Measurements from ENCODE around the gene AGGF1.

Gene AGGF1

DNA sequence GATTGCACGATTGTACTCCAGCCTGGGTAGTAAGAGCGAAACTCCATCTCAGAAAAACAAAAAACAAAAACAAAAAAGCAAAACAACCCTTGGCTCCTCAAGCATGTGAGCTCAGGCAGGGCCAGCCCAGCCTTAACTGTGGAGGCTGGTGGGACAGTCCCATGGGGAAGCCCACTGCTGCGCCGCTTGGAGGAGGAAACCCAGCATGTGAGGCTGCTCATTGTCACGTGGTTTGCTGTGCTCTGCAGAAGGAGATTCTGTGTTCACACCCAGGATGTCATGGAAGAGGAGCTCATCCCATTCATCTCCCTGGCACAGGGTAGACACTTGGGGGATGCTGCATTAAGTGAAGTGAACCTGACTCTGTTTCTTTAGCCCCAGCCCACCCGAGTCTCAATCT is 52.9 kb downstream of the AGGF1 start:
- TF ChIP-seq, protein P1, sequence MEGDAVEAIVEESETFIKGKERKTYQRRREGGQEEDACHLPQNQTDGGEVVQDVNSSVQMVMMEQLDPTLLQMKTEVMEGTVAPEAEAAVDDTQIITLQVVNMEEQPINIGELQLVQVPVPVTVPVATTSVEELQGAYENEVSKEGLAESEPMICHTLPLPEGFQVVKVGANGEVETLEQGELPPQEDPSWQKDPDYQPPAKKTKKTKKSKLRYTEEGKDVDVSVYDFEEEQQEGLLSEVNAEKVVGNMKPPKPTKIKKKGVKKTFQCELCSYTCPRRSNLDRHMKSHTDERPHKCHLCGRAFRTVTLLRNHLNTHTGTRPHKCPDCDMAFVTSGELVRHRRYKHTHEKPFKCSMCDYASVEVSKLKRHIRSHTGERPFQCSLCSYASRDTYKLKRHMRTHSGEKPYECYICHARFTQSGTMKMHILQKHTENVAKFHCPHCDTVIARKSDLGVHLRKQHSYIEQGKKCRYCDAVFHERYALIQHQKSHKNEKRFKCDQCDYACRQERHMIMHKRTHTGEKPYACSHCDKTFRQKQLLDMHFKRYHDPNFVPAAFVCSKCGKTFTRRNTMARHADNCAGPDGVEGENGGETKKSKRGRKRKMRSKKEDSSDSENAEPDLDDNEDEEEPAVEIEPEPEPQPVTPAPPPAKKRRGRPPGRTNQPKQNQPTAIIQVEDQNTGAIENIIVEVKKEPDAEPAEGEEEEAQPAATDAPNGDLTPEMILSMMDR (IDR thresholded peaks at IDR 0.05; ENCODE audit: control insufficient read depth, extremely low read depth, insufficient read depth), result no peak
- H3K4me3 ChIP-seq (ENCODE audit: low read depth, low read length), result no peak overlapping the region
- no peak for DNase-seq (ENCODE audit: low read depth)

DNA sequence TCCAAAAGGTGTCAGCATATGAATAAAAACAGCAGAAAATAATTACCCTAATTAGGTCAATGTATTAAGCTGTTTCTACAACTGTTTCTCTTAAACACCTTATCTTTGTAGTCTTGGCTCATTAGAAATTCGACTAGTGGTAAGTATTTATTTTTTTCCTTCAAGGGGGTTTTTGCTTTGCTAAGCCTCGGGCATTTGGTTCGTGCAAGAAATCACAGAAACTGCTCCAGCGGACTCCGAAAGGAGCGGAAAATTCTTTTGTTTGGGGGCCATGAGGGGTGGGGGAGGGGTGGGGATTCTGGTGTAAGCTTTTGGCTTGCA is 56.1 kb downstream of the AGGF1 start:
- no peak for DNase-seq (ENCODE audit: low read depth)
- TF ChIP-seq, protein P1 (IDR thresholded peaks at IDR 0.05; ENCODE audit: control insufficient read depth, extremely low read depth, insufficient read depth), result no peak
- peak overlapping the region; percentile 67 for H3K4me3 ChIP-seq (ENCODE audit: low read depth, low read length)

DNA sequence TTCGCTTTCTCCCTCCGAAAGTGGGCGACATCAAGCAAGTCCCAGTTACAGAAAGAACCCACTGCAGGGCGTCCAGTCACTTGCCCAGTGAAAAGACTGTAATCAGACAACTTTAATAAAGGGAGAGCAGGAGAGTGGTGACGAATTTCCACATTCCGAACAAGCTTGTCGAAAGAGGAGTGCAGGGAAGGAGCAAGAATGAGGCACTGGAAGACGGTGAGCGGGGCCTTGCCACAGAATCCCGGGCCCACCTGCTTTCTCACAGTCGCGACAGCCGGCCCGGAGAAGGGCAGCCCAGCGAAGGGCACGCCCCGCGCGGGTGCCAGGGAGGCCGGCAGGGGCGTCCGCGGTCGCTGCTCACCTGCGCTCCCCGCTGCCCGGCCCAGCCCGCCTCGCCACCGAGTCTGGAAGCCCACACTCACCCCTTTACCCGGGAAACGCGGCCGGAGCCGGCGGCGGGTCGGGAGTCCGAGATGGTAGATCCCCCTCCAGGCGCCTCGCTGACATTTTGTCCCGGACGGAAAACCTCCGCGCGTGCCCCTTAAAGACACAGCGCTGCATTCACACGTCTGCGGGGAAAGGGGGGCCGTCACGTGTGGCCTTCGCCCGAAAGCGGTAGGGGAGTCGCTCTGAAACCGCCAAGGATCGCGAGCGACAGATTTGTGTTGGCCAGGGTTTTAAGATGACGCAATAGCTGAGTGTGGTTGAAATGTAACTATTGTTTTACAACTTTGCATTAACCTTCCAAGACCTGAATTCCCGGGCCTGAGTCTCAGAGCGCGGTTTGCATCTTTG is 56.7 kb downstream of the AGGF1 start, which contains the start of gene ZBED3:
Gene ZBED3 (minus strand): TSS at position 597 of the 795 bp plus-strand sequence. CDS start 9,407 bp downstream, outside the sequence.
- TF ChIP-seq, protein P1 (IDR thresholded peaks at IDR 0.05; ENCODE audit: control insufficient read depth, extremely low read depth, insufficient read depth), result peak; percentile 23
- DNase-seq (ENCODE audit: low read depth), result peak; percentile 81
- H3K4me3 ChIP-seq (ENCODE audit: low read depth, low read length), result peak within 1 kb of the TSS; percentile 67

DNA sequence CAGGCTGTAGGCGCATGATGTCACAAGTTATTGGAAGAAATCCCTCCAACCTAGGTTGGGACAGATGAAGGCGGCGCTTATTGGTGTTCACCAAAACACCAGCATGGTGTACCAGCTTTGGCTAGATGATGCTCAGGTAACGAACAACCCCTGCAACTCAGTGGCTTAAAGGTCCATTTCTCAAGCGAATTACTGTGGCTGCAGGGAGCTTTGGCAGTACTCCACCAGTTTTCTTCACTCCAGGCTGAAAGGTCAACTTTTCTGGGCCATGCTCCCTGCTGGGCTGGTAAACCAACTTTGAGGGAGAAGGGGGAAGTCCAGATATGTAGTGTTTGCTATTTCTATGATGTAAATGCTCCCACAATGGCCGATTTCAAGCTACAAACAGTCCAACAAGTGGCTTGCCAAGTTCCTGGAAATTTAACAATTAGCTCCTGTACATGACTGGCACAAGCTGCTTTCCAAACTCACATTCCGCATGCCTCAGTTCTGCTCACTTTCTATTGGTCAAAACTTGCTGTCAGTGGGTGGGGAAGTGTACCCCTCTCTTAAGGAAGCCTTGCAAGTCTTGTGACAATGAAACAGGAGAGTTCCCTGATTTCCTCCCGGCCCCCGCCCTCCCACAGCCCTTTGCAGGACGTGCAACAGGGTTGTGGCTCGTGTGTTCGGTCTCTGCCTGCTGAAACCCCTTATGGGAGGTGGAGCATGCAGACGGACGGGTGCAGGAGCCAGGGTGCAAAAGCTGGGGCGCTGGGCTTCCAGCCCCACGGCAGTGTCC is 57.5 kb downstream of the AGGF1 start:
- peak; percentile 50 for DNase-seq (ENCODE audit: low read depth)
- H3K4me3 ChIP-seq (ENCODE audit: low read depth, low read length), result peak overlapping the region; percentile 67
- TF ChIP-seq, protein P1 (IDR thresholded peaks at IDR 0.05; ENCODE audit: control insufficient read depth, extremely low read depth, insufficient read depth), result no peak

DNA sequence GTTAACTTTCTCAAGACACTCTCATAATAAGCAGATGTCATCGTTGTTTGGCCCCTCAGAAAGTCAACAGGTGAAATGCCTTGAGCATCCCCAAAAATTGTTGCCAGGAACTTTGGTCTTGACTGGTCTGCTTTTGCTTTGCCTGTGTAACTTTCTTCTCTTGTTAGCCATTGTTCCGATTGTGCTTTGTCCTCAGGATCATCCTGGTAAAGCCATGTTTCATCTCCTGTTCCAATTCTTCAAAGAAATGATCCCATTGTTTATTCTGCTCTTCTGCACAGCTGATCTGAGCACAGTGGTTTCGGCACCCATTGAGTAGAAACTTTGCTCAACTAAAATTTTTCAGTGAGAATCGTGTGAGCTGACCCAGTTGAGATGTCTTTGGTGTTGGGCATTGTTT is 65.0 kb downstream of the AGGF1 start:
- H3K4me3 ChIP-seq (ENCODE audit: low read depth, low read length), result no peak overlapping the region
- no peak for DNase-seq (ENCODE audit: low read depth)
- TF ChIP-seq, protein P1 (IDR thresholded peaks at IDR 0.05; ENCODE audit: control insufficient read depth, extremely low read depth, insufficient read depth), result no peak

DNA sequence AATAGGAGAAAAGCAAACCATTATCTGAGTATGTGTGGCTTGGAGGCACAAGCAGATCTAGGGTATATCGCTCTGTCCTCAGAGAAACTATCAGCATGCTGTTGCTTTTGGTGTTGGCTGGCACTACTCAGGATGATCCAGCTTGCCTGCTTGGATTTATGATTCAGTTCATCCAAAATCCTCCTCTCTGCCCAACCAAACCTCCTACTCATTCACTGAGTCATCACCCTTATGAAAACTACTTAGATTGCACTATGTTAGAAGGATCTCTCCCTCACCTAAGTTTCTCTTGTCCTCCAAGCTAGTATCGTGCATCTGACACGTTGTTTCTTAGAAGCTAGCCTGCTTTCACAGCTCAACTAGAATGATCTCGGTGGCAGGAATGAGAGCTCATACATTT is 71.1 kb downstream of the AGGF1 start:
- no peak overlapping the region for H3K4me3 ChIP-seq (ENCODE audit: low read depth, low read length)
- TF ChIP-seq, protein P1 (IDR thresholded peaks at IDR 0.05; ENCODE audit: control insufficient read depth, extremely low read depth, insufficient read depth), result no peak
- no peak for DNase-seq (ENCODE audit: low read depth)

Data from LNCaP clone FGC (cell line).